ENCODE measurements around the gene LRBA. TPM values are rescaled to one million over a fixed set of nuclear protein-coding genes. Genes with fewer than 3 reads are reported as not detected.

LRBA gene
- total and polyA plus RNA-seq, 9 of the 15 experiments (the other 6 are each of a cell fraction or from before 2014, with no cell fraction given) = 24.2 to 88.7 (median 59.7) TPM

- FAIRE-seq = no peak
- no peak for DNase-seq (ENCODE audit: extremely low read depth in 1 of 4, low spot score in 3 of 4)
- BruUV-seq (replicated peaks) = no TSS peak
- Histone ChIP-seq H3K79me2 (ENCODE audit: control insufficient read depth, insufficient read depth, low read length) (no peaks in the 10 kb centered on the region), H3K9ac (ENCODE audit: insufficient read depth in 1 of 2, low read depth in 2 of 2, low read length in 2 of 2) (no peak overlapping the region), H4K20me1 (replicated peaks; ENCODE audit: control insufficient read depth, insufficient read depth, low read length) (no peaks in the 10 kb centered on the region), H3K4me1 (replicated peaks in 1 of 2; ENCODE audit: control insufficient read depth in 2 of 2, insufficient read depth in 2 of 2, low read length in 2 of 2) (no peaks in the 10 kb centered on the region), H3K36me3 (ENCODE audit: control insufficient read depth, insufficient read depth, low read length) (peaks cover 3% of the 10 kb centered on the region; the same call in 1 of the 3 replicates), H3K9me3 (replicated peaks; ENCODE audit: control insufficient read depth, insufficient read depth, low read depth, low read length) (no peaks in the 10 kb centered on the region), H3K27me3 (ENCODE audit: control insufficient read depth in 2 of 2, insufficient read depth in 2 of 2, low read length in 2 of 2) (no peaks in the 10 kb centered on the region), H3K27ac (ENCODE audit: extremely low read depth, low read depth, low read length) (no peak overlapping the region), H3K4me2 (ENCODE audit: insufficient read depth, low read length) (no peak overlapping the region), H3K4me3 (no peak overlapping the region), H3K9me1 (ENCODE audit: control insufficient read depth, insufficient read depth, low read length) (no peaks in the 10 kb centered on the region), H2AFZ (ENCODE audit: low read depth, low read length) (no peak overlapping the region)
- intact Hi-C loops (cut with micrococcal nuclease) (no loop called here), in situ Hi-C loops (cut with MboI) (no loop called here)
- no peak for ATAC-seq
- TF ChIP-seq CTBP1 (IDR thresholded peaks at IDR 0.05; ENCODE audit: borderline replicate concordance) = no peak
- TF ChIP-seq HDAC8 (tag; IDR thresholded peaks at IDR 0.05) = no peak
- TF ChIP-seq HDAC1 (IDR thresholded peaks at IDR 0.05) = no peak
- no peak for TF ChIP-seq HOMEZ (CRISPR knock-in tag; IDR thresholded peaks at IDR 0.05)
- no peak for TF ChIP-seq ELF4 (CRISPR knock-in tag; IDR thresholded peaks at IDR 0.05)
- no peak for TF ChIP-seq NCOA4 (IDR thresholded peaks at IDR 0.05; ENCODE audit: partially characterized antibody)
- TF ChIP-seq HES1 (IDR thresholded peaks at IDR 0.05; ENCODE audit: low read depth) = no peak
- no peak for TF ChIP-seq MXD1 (CRISPR knock-in tag; IDR thresholded peaks at IDR 0.05; ENCODE audit: borderline replicate concordance, poor library complexity, severe bottlenecking)
- TF ChIP-seq SREBF1 (IDR thresholded peaks at IDR 0.05; ENCODE audit: borderline replicate concordance, low read depth, low read length) = no peak
- TF ChIP-seq RBM22 (IDR thresholded peaks at IDR 0.05; ENCODE audit: low read depth, low read length, poor library complexity, severe bottlenecking) = no peak
- TF ChIP-seq RNF219 (CRISPR knock-in tag; IDR thresholded peaks at IDR 0.05) = no peak
- no peak for TF ChIP-seq ESRRA (IDR thresholded peaks at IDR 0.05; ENCODE audit: borderline replicate concordance, low read depth)
- ChIA-PET POLR2A (interaction anchor here (0.5 kb wide), 1 partner anchor 155 kb away, joined by 4 read pairs; no protein-coding TSS in a partner anchor), CTCF (ENCODE audit: low intra/inter-chr PET ratio) (no interaction called here)
- WGBS (ENCODE audit: insufficient coverage, low coverage, missing lambda C conversion rate) = 73% methylated on average over 3 of the region's 3 CpGs
These were observed 575.6 kb downstream of the LRBA start for GRCh38 chr4:150439451-150439933.

Measured in K562 (cell line).